Stimulated activated CD8-positive, alpha-beta memory T cell treated with anti-CD3 and anti-CD28 coated beads, Interleukin-2, amount 100 ng/mL, for 48 hours (primary cell): Measurements from ENCODE around the gene CHD3.
"Not testable (repeated sequence)": the region's sequence is repeated elsewhere in the genome, so short reads cannot be mapped to it uniquely, and the experiment has no call there.

Experiments used
- DNase-seq, 2 donors: peaks; one replicate each; pipeline ENCODE4 v3.0.0-alpha.2; 2020; ENCODE audit warnings: low read depth in 2 of 2

The CHD3 gene

GRCh38 chr17:7931709-7932482, 43.3 kb downstream of the CHD3 start, which contains the start of the genes CNTROB and TRAPPC1:
CNTROB (plus strand) TSS chr17:7932206; CDS start chr17:7933080, 874 bp downstream.
TRAPPC1 (minus strand) TSS chr17:7931946; CDS start chr17:7931829, 117 bp downstream.
- DNase-seq = peak; percentile 96 to 99

GRCh38 chr17:7932483-7932891, 43.9 kb downstream of the CHD3 start:
- no peak for DNase-seq

GRCh38 chr17:7932949-7933348, 44.4 kb downstream of the CHD3 start:
- peak in 1 of 2 donors; percentile 19 for DNase-seq

- DNase-seq = no peak
Observed at GRCh38 chr17:7935859-7936258, 47.3 kb downstream of the CHD3 start.

- DNase-seq = no peak
Observed at GRCh38 chr17:7940034-7940433, 51.4 kb downstream of the CHD3 start.

- DNase-seq = no peak
Observed at GRCh38 chr17:7940743-7941142, 52.2 kb downstream of the CHD3 start.

- no peak for DNase-seq
Observed at GRCh38 chr17:7943291-7943690, 54.7 kb downstream of the CHD3 start.

- no peak for DNase-seq
Observed at GRCh38 chr17:7944326-7944725, 55.7 kb downstream of the CHD3 start.

GRCh38 chr17:7945651-7946050, 57.1 kb downstream of the CHD3 start:
- no peak for DNase-seq

GRCh38 chr17:7946441-7946840, 57.9 kb downstream of the CHD3 start:
- no peak for DNase-seq

GRCh38 chr17:7947651-7948050, 59.1 kb downstream of the CHD3 start:
- no peak for DNase-seq

- no peak for DNase-seq
Observed at GRCh38 chr17:7950578-7950977, 62.0 kb downstream of the CHD3 start.

- no peak for DNase-seq
Observed at GRCh38 chr17:7951143-7951792, 62.7 kb downstream of the CHD3 start.

- not testable (repeated sequence) for DNase-seq
Observed at GRCh38 chr17:7953266-7953665, 64.7 kb downstream of the CHD3 start.

- DNase-seq = no peak
Observed at GRCh38 chr17:7955414-7956227, 67.0 kb downstream of the CHD3 start.

- DNase-seq = no peak
Observed at GRCh38 chr17:7956228-7956965, 67.8 kb downstream of the CHD3 start.

- no peak for DNase-seq
Observed at GRCh38 chr17:7959503-7960253, 71.1 kb downstream of the CHD3 start.

GRCh38 chr17:7961421-7961820, 72.8 kb downstream of the CHD3 start:
- no peak for DNase-seq
